CD4-positive, alpha-beta T cell treated with Interleukin-17A for 1 hour (primary cell): ENCODE results near the gene THPO.

Source experiments
- DNase-seq: peaks from one replicate; pipeline ENCODE4 v3.0.0-alpha.2; 2020

THPO gene

DNA sequence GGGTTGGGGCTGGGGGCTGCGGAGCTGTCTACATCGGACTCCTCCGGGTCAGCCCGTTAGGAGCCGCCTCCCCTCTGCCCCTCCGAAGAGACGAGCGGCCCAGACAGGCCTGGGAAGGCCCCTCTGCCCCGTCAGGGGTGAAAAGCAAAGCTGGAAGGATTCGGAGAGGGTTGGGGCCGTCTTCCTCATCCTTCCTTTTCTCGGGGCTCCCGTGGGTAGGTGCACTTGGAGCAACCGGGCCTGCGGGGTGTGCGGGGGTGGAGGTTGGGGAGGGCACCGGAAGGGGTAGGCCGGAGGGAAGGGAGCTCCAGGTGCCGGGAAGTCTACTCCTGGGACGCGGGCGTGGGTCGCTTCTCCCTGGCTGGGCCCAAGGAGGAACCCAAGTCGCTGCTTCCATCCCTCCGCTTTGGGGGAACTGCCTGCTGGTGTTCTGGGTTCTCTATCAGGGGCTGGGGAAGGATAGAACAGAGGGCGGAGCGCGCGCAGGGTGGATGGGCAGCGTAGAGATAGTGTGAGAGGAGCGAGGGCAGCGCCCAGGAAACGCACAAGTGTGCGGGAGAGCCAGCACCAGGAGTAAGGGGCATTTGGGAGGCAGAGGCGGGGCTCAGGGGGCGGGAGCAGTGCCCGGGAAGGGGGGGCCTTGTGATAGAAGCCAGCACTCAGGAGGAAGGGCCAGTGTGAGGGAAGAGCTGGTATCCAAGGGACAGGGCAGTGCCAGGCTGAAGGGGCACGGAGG, 15.9 kb downstream of the THPO start:
- DNase-seq: peak; percentile 33

DNA sequence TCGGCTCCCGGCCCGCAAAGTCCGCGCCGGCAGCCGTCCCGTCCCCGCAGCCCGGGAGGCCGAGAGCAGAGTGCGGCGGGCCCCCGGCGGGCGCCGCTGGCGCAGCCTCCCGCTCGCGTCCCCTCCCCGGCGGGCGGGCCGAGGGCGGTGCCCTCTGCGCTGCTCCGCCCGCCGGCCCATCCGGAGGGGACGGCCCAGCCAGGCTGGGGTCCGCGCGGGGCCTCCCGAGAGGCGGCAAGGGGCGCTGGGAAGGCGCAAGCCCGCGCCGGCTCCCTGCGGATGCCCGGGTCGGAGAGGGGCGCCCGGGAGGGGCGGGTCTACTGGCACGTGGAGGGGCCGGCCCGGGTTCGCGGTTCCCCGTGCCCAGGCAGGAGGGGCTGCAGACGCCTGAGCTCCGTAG, 16.5 kb downstream of the THPO start, which contains the start of the genes CLCN2 and POLR2H:
Gene CLCN2 (minus strand): TSS at position 74 of the 400 bp plus-strand sequence. CDS start 126 bp downstream, outside the sequence.
Gene POLR2H (plus strand): TSS at position 179 of the 400 bp plus-strand sequence. CDS start 1,783 bp downstream, outside the sequence.
- peak; percentile 36 for DNase-seq

- no peak for DNase-seq
These were observed 17.0 kb downstream of the THPO start for GRCh38 chr3:184360929-184361531.

DNA sequence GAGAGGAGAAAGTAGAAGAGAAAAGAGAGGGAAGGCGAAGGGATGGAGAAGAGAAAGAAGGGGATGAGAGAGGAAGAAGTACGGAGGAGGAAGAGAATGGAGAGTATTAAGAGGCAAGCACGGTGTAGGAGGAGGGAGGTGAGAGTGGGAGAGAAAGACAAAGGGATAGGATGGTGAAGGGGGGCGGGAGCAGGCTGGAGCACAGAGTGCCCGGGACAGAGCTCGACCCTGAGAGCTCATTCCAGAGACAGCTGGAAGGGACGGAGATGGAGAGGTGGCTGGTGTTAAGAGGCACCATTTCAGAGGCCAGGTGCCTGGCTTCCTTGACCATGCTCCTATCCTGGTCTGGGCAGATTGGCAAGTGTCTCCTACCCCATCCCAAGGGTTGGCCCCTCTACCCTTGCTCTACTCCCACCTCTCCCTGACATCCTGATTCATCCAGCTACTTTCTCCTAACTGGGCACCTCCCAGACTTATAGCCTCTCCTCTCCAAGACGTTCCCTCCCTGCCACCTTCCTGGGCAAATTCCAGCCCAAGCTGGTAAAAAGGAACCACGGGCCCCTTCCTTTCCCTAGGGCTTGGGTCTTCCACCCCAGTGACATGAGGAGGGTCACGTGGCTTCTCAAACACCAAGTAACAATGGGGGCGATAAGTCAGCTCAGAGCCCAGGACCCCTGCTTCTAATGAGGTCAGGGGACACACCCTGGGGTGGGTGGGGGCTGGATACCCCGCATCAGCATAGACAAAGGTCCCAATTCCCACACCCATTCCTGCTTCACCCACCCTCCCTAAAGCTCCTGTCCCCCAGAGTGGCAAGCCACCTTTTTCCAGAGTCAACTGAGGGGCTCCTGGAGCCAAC, 17.7 kb downstream of the THPO start:
- no peak for DNase-seq

GRCh38 chr3:184359610-184360009, 18.4 kb downstream of the THPO start:
- DNase-seq: no peak

GRCh38 chr3:184358921-184359350, 19.1 kb downstream of the THPO start:
- no peak for DNase-seq

DNA sequence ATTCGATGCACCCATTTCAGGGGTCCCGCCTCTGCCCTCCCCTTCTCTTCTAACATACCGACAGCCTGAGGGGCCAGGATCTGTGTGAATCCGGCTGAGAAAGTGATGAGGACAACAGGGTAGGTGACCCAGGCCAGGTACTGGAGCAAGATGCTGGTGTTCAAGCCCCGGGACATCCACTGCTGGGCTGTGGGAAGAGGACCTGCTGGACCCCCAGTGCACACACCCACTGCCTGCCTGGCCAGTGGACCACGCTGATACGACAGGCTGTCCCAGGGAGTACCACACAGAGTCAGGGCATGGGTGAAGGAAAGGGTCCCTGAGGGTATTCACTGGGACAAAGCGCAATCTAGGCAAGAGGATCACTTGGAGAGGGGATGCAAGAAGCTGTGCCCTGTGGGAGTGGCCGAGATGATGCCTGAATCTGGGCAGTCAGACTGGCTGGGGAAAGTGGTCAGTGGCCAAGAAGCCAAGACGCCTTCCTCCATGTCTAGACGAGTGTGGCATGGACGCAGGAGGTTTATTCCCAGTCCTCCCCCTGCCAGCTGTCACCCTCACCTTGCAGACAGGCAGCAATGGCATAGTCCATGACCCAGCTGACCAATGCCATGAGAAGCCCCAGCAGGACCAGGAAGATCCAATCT, 19.8 kb downstream of the THPO start:
- DNase-seq: no peak

- DNase-seq: no peak
These were observed 20.5 kb downstream of the THPO start for GRCh38 chr3:184357248-184358123.

DNA sequence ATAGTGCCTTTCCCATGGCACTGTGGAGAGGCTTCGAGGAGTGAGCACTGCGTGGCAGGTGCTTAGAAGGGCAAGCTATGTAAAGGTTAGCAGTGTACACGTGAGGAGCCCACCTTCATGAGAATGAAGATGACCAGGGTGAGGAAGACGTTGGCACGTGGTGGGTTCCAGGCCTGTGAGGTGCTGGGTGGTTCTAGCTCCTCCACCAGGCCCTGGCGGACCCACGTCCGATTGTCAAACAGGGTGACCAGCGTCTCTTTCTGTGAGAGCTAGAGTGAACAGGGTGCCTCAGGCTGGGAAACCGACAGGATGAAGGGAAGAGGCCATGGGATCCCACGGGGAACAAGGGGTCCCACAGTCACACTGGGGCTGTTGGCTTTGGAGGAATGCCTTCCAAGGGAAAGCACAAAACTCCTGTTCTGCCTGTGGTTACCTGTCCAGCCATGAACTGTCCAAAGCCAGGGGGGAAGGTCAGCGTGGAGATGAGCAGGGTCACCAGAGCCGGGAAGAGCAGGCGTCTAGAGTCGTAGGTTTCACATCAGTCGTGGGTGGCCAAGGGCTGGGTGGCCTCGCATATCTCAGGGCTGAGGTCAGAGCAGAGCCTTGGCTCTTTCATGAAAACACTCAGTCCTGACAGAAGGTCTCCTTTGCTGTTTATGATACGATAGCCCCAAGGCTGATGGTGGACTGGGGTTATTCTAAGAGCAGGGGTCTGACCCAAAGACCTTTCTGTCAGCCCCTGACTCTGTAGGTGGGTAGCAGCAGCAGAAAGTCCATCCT, 22.6 kb downstream of the THPO start:
- DNase-seq: no peak

DNA sequence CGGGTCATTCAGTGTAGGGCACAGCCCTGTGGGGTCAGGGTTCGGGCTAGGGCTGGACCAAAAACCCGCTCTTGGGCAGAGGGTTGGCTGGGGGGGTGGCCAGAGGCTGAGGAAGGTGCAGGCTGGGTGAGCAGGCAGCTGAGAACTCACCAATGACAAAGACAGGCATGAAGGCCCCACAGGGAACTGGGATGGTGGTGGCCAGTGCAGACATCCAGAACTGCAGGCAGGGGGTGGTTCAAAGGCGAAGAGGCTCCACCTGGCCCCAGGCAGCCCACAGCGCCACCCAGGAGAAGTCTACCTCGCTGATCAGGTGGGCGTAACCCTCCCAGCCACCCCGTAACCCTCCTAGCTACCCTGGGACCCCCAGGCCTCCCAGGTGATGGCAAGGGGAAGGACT, 23.3 kb downstream of the THPO start:
- no peak for DNase-seq

DNA sequence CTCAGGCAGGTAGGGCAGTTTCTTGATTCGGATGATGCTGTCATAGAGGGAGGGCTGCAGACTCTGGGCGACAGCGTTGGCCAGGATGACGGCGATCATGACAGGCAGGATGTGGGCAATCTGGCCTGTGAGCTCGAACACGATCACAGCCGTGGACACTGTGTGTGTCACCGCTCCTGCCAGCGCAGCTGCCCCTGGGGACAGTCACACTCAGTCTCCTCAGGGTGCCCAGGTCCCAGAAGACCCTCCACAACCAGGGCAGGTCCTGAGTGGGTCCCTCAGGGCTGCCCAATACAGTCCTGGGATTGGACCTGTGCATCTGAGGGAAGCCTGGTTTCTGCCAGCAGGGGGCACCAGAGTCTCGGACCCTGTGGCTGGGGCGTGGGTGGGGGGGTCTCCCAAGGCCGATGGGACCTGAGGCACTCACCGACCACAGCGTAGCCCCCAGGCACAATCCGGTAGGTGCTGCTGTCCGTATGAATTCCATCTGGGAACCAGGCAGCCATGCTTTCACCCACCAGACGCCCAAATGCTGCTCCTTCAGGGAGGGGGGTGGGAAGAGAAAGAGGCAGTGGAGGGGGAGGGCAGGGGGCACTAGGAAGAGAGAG, 23.8 kb downstream of the THPO start:
- DNase-seq: peak; percentile 70

DNA sequence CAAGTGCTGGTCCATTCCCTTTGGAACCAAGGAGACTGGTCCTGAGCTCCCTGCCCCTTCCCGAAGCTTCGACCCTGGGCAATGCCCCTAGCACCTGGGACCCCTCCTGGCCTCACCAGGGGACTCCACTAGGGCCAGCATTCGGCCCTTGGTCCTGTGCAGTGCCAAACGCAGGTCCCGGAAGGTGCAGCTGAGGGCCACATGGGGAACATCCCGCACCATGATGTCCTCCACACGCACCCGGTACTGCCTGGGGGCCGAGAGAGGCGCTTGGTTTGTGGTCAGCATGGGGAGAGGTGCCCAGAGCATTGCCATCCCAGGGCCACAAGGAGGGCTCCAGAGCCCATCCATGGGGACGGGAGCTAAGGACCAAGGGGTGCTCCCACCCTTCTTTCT, 24.5 kb downstream of the THPO start:
- DNase-seq: no peak

DNA sequence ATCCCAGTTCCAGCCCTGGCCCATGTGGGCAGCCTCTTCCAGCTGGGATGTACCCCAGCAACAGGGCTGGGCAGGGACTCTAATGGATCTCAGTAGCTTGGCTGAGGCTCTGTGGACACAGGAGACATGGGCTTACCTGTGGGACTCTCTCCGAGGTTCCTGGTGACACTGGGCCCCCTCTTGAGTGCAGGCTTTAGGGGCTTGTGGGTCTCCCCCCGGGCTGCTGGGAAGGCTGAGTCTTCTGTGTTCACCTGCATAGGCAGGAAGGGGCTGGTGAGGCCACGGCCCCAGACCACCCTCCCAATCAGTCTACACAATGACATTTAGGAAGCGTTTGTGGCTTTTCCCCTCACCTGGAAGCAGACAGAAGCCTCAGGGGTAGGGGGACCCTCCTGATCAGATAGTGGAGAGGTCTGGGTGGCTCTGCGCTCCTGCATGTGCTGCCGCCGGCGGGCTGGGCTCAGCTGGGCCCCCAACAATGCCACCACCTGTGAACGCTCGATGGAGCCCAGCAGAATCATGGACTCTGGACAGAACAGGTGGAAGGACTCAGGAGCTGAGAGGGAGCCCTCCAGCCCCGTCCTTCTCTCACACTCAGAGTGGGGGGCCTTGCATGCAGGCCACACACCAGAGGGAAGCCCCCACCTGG, 25.0 kb downstream of the THPO start:
- no peak for DNase-seq

DNA sequence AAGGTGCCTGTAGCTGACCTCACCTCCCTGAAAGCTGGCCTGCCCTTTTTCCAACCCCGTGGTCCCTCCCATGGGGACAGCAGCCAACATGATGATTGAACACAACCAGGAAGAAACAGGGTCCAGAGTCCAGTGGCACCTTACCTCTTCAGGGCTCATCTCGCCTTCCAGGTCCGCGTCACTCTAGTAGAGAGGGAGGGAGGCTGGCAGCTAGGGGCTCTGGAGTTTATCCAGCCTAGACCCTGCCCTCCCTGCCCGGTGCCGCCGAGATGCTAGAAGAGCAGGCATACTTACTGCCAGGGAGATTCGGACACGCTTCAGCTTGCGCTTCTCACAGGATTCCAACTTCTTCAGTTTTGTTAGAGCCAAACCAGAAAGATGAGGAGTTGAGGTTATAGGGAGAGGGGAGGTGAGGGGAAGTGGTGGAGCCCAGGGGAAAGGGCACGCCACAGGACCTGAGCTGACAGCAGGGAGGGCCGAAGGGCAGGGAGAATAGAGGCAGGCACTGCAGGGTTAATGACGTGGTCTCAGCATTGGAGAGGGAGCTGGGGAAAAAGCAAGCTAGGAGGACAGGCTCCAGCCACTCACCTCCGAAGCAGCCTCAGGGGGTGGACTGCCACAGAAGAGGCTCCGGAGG, 25.7 kb downstream of the THPO start:
- DNase-seq: no peak

DNA sequence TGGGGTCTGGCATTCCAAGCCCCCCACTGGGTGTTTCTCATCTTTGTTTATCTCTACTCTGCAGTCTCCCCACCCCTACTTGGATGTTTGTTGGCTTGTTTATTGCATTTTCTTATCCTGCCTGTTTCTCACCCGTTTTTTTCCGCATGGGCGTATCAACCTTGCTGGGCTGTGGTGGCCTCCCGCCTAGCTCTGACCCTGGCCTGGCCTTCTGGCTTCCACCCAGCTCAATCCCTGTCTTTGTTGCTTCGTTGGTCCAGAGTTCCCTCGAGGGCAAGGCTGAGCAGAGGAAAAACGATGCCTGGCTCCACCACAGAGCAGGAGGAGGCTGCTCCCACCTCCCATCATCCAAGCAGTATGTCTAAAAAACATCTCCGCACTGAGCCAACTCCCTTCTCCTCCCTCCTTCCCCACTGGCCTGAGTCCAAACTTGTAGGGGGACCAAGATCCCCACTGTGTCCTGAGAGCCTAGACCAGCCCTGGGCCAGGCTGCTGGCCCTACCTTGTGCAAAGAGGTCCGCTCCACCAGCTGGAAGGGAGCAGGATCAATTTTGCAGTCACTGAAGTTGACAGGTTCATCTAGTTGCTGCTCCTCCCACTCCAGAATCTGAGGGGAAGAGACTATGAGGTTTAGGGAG, 26.4 kb downstream of the THPO start:
- DNase-seq: no peak

DNA sequence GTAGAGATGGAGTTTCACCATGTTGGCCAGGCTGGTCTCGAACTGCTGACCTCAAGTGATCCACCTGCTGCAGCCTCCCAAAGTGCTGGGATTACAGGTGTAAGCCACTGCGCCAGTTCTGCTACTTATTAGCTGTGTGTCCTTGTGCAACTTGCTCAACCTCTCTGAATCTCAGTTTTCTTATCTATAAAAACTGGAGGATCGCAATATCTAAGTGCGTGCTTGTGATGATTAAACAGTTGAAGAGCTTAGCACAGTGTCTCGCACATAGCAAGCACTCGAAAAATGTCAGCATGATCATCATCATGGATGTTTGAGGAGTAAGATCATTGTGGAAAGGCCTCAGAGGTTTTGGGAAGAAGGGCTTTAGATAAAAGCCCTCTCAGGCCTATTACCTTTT, 27.4 kb downstream of the THPO start:
- DNase-seq: no peak

- DNase-seq: no peak
These were observed 28.2 kb downstream of the THPO start for GRCh38 chr3:184349563-184350470.

DNA sequence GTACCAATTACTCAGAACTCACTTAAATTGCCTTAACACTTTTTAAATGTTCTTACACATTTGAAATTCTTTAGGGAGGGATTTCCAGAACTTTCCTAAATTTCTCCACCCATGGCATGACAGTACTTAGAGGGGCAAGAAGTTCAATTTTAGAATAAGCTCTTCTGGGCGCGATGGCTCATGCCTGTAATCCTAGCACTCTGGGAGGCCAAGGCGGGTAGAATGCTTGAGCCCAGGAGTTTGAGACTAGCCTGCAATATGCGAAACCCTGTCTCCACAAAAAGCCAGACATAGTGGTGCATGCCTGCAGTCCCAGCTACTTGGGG, 30.0 kb downstream of the THPO start:
- DNase-seq: no peak
